Neural progenitor cell (in vitro differentiated cells): ENCODE results near the gene MLNR. TPM values are rescaled to one million over a fixed set of nuclear protein-coding genes. Genes with fewer than 3 reads are reported as not detected.

ENCODE experiments used
- DNase-seq: peaks from one replicate; pipeline ENCODE4 v3.0.0-alpha.2; 2016; ENCODE audit warnings: low spot score
- H2AFZ ChIP-seq: fragments of 200-600 bp; sonication (generic); replicated peaks from 2 replicates; pipeline ENCODE4 v1.6.1; 2016; ENCODE audit warnings: antibody characterized with exemption
- H3F3A ChIP-seq: fragments of 200-600 bp; sonication (generic); 2 replicates; pipeline ENCODE4 v1.6.1; 2016; ENCODE audit warnings: antibody characterized with exemption, low read depth
- H3K27ac ChIP-seq: fragments of 200-600 bp; sonication (generic); 2 replicates; pipeline ENCODE4 v1.5.1; 2016; ENCODE audit warnings: mild to moderate bottlenecking
- H3K27me3 ChIP-seq: fragments of 200-600 bp; sonication (generic); 2 replicates; pipeline ENCODE4 v1.6.1; 2016; ENCODE audit warnings: mild to moderate bottlenecking, moderate library complexity
- H3K36me3 ChIP-seq: fragments of 200-600 bp; sonication (generic); 2 replicates; pipeline ENCODE4 v1.5.1; 2016
- H3K4me1 ChIP-seq: fragments of 200-600 bp; sonication (generic); 2 replicates; pipeline ENCODE4 v1.6.1; 2016; ENCODE audit warnings: mixed run types
- H3K4me2 ChIP-seq: fragments of 200-600 bp; sonication (generic); 2 replicates; pipeline ENCODE4 v1.6.1; 2016
- H3K4me3 ChIP-seq: fragments of 200-600 bp; sonication (generic); 2 replicates; pipeline ENCODE4 v1.5.1; 2016
- H3K79me2 ChIP-seq: fragments of 200-600 bp; sonication (generic); 2 replicates; pipeline ENCODE4 v1.6.1; 2016; ENCODE audit warnings: low read depth
- H3K9ac ChIP-seq: fragments of 200-600 bp; sonication (generic); 2 replicates; pipeline ENCODE4 v1.6.1; 2016
- H3K9me3 ChIP-seq: fragments of 200-600 bp; sonication (generic); 2 replicates; pipeline ENCODE4 v1.5.1; 2016; ENCODE audit warnings: low read depth
- H4K20me1 ChIP-seq: fragments of 200-600 bp; sonication (generic); 2 replicates; pipeline ENCODE4 v1.6.1; 2016; ENCODE audit warnings: low read depth
- H3K27ac Mint-ChIP-seq: 3 replicates; pipeline ENCODE4 v1.8.0; 2021; ENCODE audit warnings: mixed read lengths
- H3K27me3 Mint-ChIP-seq: 2 replicates; pipeline ENCODE4 v1.8.0; 2022; ENCODE audit warnings: low read depth, mild to moderate bottlenecking, inconsistent platforms, moderate library complexity, mixed read lengths; ENCODE audit not compliant: insufficient read depth
- H3K36me3 Mint-ChIP-seq: 3 replicates; pipeline ENCODE4 v1.8.0; 2021; ENCODE audit warnings: mixed read lengths
- H3K4me1 Mint-ChIP-seq: 3 replicates; pipeline ENCODE4 v1.8.0; 2021; ENCODE audit warnings: mixed read lengths
- H3K4me3 Mint-ChIP-seq: 3 replicates; pipeline ENCODE4 v1.8.0; 2021; ENCODE audit warnings: mild to moderate bottlenecking, moderate library complexity, mixed read lengths
- H3K9me3 Mint-ChIP-seq: 3 replicates; pipeline ENCODE4 v1.8.0; 2020; ENCODE audit warnings: mixed read lengths
- CTCF ChIP-seq: fragments of 200-600 bp; sonication (generic); IDR thresholded peaks from 2 replicates; pipeline ENCODE4 v1.5.1; 2017; ENCODE audit warnings: antibody characterized with exemption, mild to moderate bottlenecking
- EZH2 ChIP-seq: fragments of 200-600 bp; sonication (generic); IDR thresholded peaks from 2 replicates; pipeline ENCODE4 v1.6.1; 2017; ENCODE audit warnings: antibody characterized with exemption, mild to moderate bottlenecking, moderate library complexity
- EZH2phosphoT487 ChIP-seq: fragments of 200-600 bp; sonication (generic); IDR thresholded peaks from 2 replicates; pipeline ENCODE4 v1.6.1; 2017; ENCODE audit warnings: antibody characterized with exemption
- total RNA-seq: library from RNA; depleted of rRNA; stranded (reverse); fragments of >200 nt; gene quantifications from 2 replicates; pipeline ENCODE4 v1.2.3, GENCODE V29; 2015; ENCODE audit warnings: low replicate concordance

The MLNR gene
- total RNA-seq, 1 donor from 2014 or later, result not detected

- peaks cover 13% of the 10 kb centered on the region for H3K4me1 ChIP-seq
- H3K9ac ChIP-seq, result no peak overlapping the region
- Mint-ChIP-seq H3K36me3 (peaks cover 30% of the 10 kb centered on the region), H3K4me3 (no peak overlapping the region), H3K4me1 (no peaks in the 10 kb centered on the region), H3K9me3 (no peaks in the 10 kb centered on the region), H3K27me3 (peaks cover 3% of the 10 kb centered on the region), H3K27ac (no peak overlapping the region)
- TF ChIP-seq CTCF, result no peak
- TF ChIP-seq EZH2, result no peak
- no peak for TF ChIP-seq EZH2phosphoT487
- no peak overlapping the region for H3K27ac ChIP-seq
- H3K79me2 ChIP-seq, result no peaks in the 10 kb centered on the region
- no peaks in the 10 kb centered on the region for H3K27me3 ChIP-seq
- H4K20me1 ChIP-seq, result peaks cover 12% of the 10 kb centered on the region
- no peak overlapping the region for H3K4me3 ChIP-seq
- H3K9me3 ChIP-seq, result no peaks in the 10 kb centered on the region
- H3K36me3 ChIP-seq, result peaks cover 24% of the 10 kb centered on the region
- no peak for DNase-seq
- no peak overlapping the region for H3K4me2 ChIP-seq
- peaks cover 17% of the 10 kb centered on the region for H3F3A ChIP-seq
- no peak overlapping the region for H2AFZ ChIP-seq
These were observed 35.5 kb upstream of the MLNR start for GRCh38 chr13:49184621-49185020.

GRCh38 chr13:49185264-49185663 is 34.9 kb upstream of the MLNR start:
- H3K4me2 ChIP-seq, result no peak overlapping the region
- H3K27ac ChIP-seq, result no peak overlapping the region
- peaks cover 3% of the 10 kb centered on the region for H3K27me3 Mint-ChIP-seq
- no peak overlapping the region for H3K4me3 ChIP-seq
- peaks cover 12% of the 10 kb centered on the region for H4K20me1 ChIP-seq
- H3K4me1 ChIP-seq, result peaks cover 13% of the 10 kb centered on the region
- no peak for DNase-seq
- H3K9me3 Mint-ChIP-seq, result no peaks in the 10 kb centered on the region
- peaks cover 26% of the 10 kb centered on the region for H3K36me3 ChIP-seq
- TF ChIP-seq CTCF (no peak), EZH2 (no peak), EZH2phosphoT487 (no peak)
- peaks cover 17% of the 10 kb centered on the region for H3F3A ChIP-seq
- H3K27me3 ChIP-seq, result no peaks in the 10 kb centered on the region
- peak overlapping the region; percentile 30 for H3K27ac Mint-ChIP-seq
- H3K4me1 Mint-ChIP-seq, result no peaks in the 10 kb centered on the region
- no peaks in the 10 kb centered on the region for H3K9me3 ChIP-seq
- no peak overlapping the region for H2AFZ ChIP-seq
- H3K9ac ChIP-seq, result no peak overlapping the region
- peaks cover 29% of the 10 kb centered on the region for H3K36me3 Mint-ChIP-seq
- H3K79me2 ChIP-seq, result no peaks in the 10 kb centered on the region
- H3K4me3 Mint-ChIP-seq, result no peak overlapping the region

- H3F3A ChIP-seq, result no peaks in the 10 kb centered on the region
- no peaks in the 10 kb centered on the region for H3K79me2 ChIP-seq
- no peaks in the 10 kb centered on the region for H3K27me3 ChIP-seq
- H2AFZ ChIP-seq, result no peak overlapping the region
- Mint-ChIP-seq H3K27ac (no peak overlapping the region), H3K36me3 (peaks cover 24% of the 10 kb centered on the region), H3K9me3 (no peaks in the 10 kb centered on the region), H3K4me3 (no peak overlapping the region), H3K27me3 (peaks cover 3% of the 10 kb centered on the region), H3K4me1 (no peaks in the 10 kb centered on the region)
- H3K27ac ChIP-seq, result no peak overlapping the region
- no peak for DNase-seq
- no peaks in the 10 kb centered on the region for H3K4me1 ChIP-seq
- peaks cover 36% of the 10 kb centered on the region for H3K36me3 ChIP-seq
- H4K20me1 ChIP-seq, result no peaks in the 10 kb centered on the region
- no peak overlapping the region for H3K4me3 ChIP-seq
- no peaks in the 10 kb centered on the region for H3K9me3 ChIP-seq
- no peak for TF ChIP-seq CTCF
- H3K9ac ChIP-seq, result no peak overlapping the region
- no peak overlapping the region for H3K4me2 ChIP-seq
These were observed 29.2 kb upstream of the MLNR start for GRCh38 chr13:49190901-49191300.
